ENCODE measurements around the gene C11orf52. TPM values are rescaled to one million over a fixed set of nuclear protein-coding genes. Genes with fewer than 3 reads are reported as not detected.
A peak's percentile ranks its signal among the peaks of the same experiment; 100 is the strongest.
"Not testable (repeated sequence)": the region's sequence is repeated elsewhere in the genome, so short reads cannot be mapped to it uniquely, and the experiment has no call there.

Gene C11orf52
- not detected in 2 replicates for total RNA-seq (2014; rRNA removed; shearing (Covaris generic))
- polyA plus RNA-seq (2015; cell fraction: cytosol; rRNA removed): not detected in 2 replicates
- polyA plus RNA-seq (2015; cell fraction: nucleus; rRNA removed): not detected in 2 replicates

- no peak for DNase-seq (ENCODE audit: low read depth, low spot score)
- in situ Hi-C loops (cut with HindIII; ENCODE audit: low pct_unique_long_range_greater_than_20kb, low sequenced_read_pairs): no loop called here
These were observed at the start of gene C11orf52 for GRCh38 chr11:111918390-111919256. Gene C11orf52, plus strand, starts transcription at chr11:111918913. Its CDS starts 60 bp downstream, at chr11:111918973.

GRCh38 chr11:111870113-111870512 lies 48.6 kb upstream of the C11orf52 start:
- in situ Hi-C loops (cut with HindIII; ENCODE audit: low pct_unique_long_range_greater_than_20kb, low sequenced_read_pairs): no loop called here
- no peak for DNase-seq (ENCODE audit: low read depth, low spot score)

- in situ Hi-C loops (cut with HindIII; ENCODE audit: low pct_unique_long_range_greater_than_20kb, low sequenced_read_pairs): no loop called here
- no peak for DNase-seq (ENCODE audit: low read depth, low spot score)
These were observed 48.2 kb upstream of the C11orf52 start for GRCh38 chr11:111870522-111870885.

- peak; percentile 68 for DNase-seq (ENCODE audit: low read depth, low spot score)
- in situ Hi-C loops (cut with HindIII; ENCODE audit: low pct_unique_long_range_greater_than_20kb, low sequenced_read_pairs): no loop called here
These were observed 47.6 kb upstream of the C11orf52 start, which contains the start of gene ALG9 for GRCh38 chr11:111870886-111871692. Gene ALG9, minus strand, starts transcription at chr11:111871581. Its CDS starts 99 bp downstream, at chr11:111871482.

GRCh38 chr11:111871693-111872161 lies 47.0 kb upstream of the C11orf52 start:
- in situ Hi-C loops (cut with HindIII; ENCODE audit: low pct_unique_long_range_greater_than_20kb, low sequenced_read_pairs): no loop called here
- DNase-seq (ENCODE audit: low read depth, low spot score): peak; percentile 2

- peak; percentile 44 for DNase-seq (ENCODE audit: low read depth, low spot score)
- in situ Hi-C loops (cut with HindIII; ENCODE audit: low pct_unique_long_range_greater_than_20kb, low sequenced_read_pairs): no loop called here
These were observed 40.3 kb upstream of the C11orf52 start for GRCh38 chr11:111878385-111878848.

GRCh38 chr11:111878849-111879636 lies 39.7 kb upstream of the C11orf52 start, which contains the start of the genes CFAP68 and FDXACB1:
Gene CFAP68, plus strand, starts transcription at chr11:111879541. Its CDS starts 20 bp downstream, at chr11:111879561.
Gene FDXACB1, minus strand, starts transcription at chr11:111879165. Its CDS starts 33 bp downstream, at chr11:111879132.
- peak; percentile 96 for DNase-seq (ENCODE audit: low read depth, low spot score)
- in situ Hi-C loops (cut with HindIII; ENCODE audit: low pct_unique_long_range_greater_than_20kb, low sequenced_read_pairs): no loop called here

GRCh38 chr11:111879637-111879960 lies 39.1 kb upstream of the C11orf52 start:
- no peak for DNase-seq (ENCODE audit: low read depth, low spot score)
- in situ Hi-C loops (cut with HindIII; ENCODE audit: low pct_unique_long_range_greater_than_20kb, low sequenced_read_pairs): no loop called here

- no peak for DNase-seq (ENCODE audit: low read depth, low spot score)
- in situ Hi-C loops (cut with HindIII; ENCODE audit: low pct_unique_long_range_greater_than_20kb, low sequenced_read_pairs): no loop called here
These were observed 36.5 kb upstream of the C11orf52 start for GRCh38 chr11:111882202-111882601.

- in situ Hi-C loops (cut with HindIII; ENCODE audit: low pct_unique_long_range_greater_than_20kb, low sequenced_read_pairs); DNase-seq (ENCODE audit: low read depth, low spot score): not testable (repeated sequence)
These were observed 33.7 kb upstream of the C11orf52 start for GRCh38 chr11:111885053-111885452.

- in situ Hi-C loops (cut with HindIII; ENCODE audit: low pct_unique_long_range_greater_than_20kb, low sequenced_read_pairs): no loop called here
- DNase-seq (ENCODE audit: low read depth, low spot score): no peak
These were observed 32.7 kb upstream of the C11orf52 start for GRCh38 chr11:111886032-111886431.

GRCh38 chr11:111886844-111887243 lies 31.9 kb upstream of the C11orf52 start:
- no peak for DNase-seq (ENCODE audit: low read depth, low spot score)
- in situ Hi-C loops (cut with HindIII; ENCODE audit: low pct_unique_long_range_greater_than_20kb, low sequenced_read_pairs): no loop called here

- in situ Hi-C loops (cut with HindIII; ENCODE audit: low pct_unique_long_range_greater_than_20kb, low sequenced_read_pairs): no loop called here
- DNase-seq (ENCODE audit: low read depth, low spot score): no peak
These were observed 13.3 kb upstream of the C11orf52 start for GRCh38 chr11:111905411-111905810.

GRCh38 chr11:111906680-111907079 lies 12.0 kb upstream of the C11orf52 start:
- in situ Hi-C loops (cut with HindIII; ENCODE audit: low pct_unique_long_range_greater_than_20kb, low sequenced_read_pairs): no loop called here
- DNase-seq (ENCODE audit: low read depth, low spot score): no peak

GRCh38 chr11:111908639-111909305 lies 9.9 kb upstream of the C11orf52 start:
- in situ Hi-C loops (cut with HindIII; ENCODE audit: low pct_unique_long_range_greater_than_20kb, low sequenced_read_pairs): no loop called here
- no peak for DNase-seq (ENCODE audit: low read depth, low spot score)

GRCh38 chr11:111909378-111909777 lies 9.3 kb upstream of the C11orf52 start:
- no peak for DNase-seq (ENCODE audit: low read depth, low spot score)
- in situ Hi-C loops (cut with HindIII; ENCODE audit: low pct_unique_long_range_greater_than_20kb, low sequenced_read_pairs): no loop called here

Data from SK-MEL-5 (cell line).